Colonic mucosa (tissue), 4 donors: ENCODE data around the gene NCAM2. TPM values are rescaled to one million over a fixed set of nuclear protein-coding genes. Genes with fewer than 3 reads are reported as not detected.

ENCODE experiments used
- DNase-seq: peaks from one replicate; pipeline ENCODE4 v3.0.0-alpha.2; 2020
- H3K27ac ChIP-seq: fragments of 200-600 bp; one replicate; pipeline ENCODE4 v1.8.0; 2021
- H3K27me3 ChIP-seq: fragments of 200-600 bp; one replicate; pipeline ENCODE4 v1.8.0; 2021
- H3K36me3 ChIP-seq: fragments of 200-600 bp; one replicate; pipeline ENCODE4 v1.8.0; 2021
- H3K4me1 ChIP-seq: fragments of 200-600 bp; one replicate; pipeline ENCODE4 v1.8.0; 2021; ENCODE audit warnings: mild to moderate bottlenecking
- H3K4me3 ChIP-seq: fragments of 200-600 bp; one replicate; pipeline ENCODE4 v1.8.0; 2021
- H3K9ac ChIP-seq, 2 donors: one replicate each; pipeline ENCODE4 v1.7.0; 2013; ENCODE audit warnings: control low read depth in 2 of 2, low read depth in 2 of 2, low read length in 2 of 2
- H3K9me3 ChIP-seq: fragments of 200-600 bp; one replicate; pipeline ENCODE4 v1.8.0; 2021
- intact Hi-C: fragments of 100-400 bp; cut with DNase I; formaldehyde crosslinking; loops from one replicate; pipeline ENCODE4 v1.14.1; 2022
- total RNA-seq, 2 donors: library from RNA; stranded (reverse); fragmentation: NEBNext Ultra II Directional in 1 of 2; extraction: Animal tissue kit (Norgen Biotek cat#: 25700) in 1 of 2; gene quantifications; one replicate each; pipeline ENCODE4 v1.2.1, GENCODE V29; 2021
- TF ChIP-seq, protein P1 (sequence below): fragments of 200-600 bp; IDR thresholded peaks from one replicate; pipeline ENCODE4 v1.8.0; 2022; ENCODE audit warnings: antibody characterized with exemption, mild to moderate bottlenecking
- donor health status: healthy.
- donor health status: DM: no; HTN: no; CAD: no.
- donor health status: DM: no; HTN: no; CAD: no.

Gene NCAM2
- total RNA-seq, 2 donors from 2014 or later, result 0.52 to 2.8 TPM

DNA sequence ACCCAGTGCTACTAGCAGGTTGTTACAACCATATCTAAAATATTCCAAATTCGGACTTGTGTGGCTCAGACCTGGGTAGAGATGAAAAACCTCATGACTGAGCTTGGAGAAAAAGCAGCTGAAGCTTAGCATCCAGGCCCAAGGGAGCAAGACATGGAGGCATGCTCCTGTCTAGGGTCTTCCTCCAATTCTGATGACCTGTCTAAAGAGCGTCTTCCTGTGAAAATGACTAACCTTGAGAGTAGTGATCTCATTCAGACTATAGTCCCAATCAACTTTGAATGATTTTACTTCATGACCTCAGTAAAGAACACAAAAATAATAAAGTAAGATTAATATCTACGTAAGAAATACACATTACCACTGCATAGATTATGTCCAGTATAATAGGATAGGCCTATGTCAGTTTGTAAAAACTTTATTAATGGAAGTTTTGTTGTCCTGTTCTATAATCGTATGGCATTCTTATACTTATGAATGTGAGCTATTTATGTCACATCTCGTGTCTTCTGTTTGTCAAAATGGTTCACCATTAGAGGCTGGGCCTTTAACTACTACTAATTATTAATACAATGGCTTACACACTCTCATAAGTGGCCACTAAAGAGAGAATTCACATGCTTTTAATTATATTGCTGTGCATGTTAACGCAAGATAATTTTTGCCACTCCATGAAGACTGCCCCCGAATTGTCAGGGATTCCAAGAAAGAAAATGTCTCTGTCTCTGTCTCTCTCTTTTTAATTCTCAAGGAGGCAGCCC lies 201.3 kb downstream of the NCAM2 start:
- Histone ChIP-seq H3K9ac (no peak overlapping the region), H3K9me3 (no peaks in the 10 kb centered on the region), H3K36me3 (no peaks in the 10 kb centered on the region), H3K4me1 (no peaks in the 10 kb centered on the region), H3K27ac (peak overlapping the region; percentile 37), H3K27me3 (no peaks in the 10 kb centered on the region), H3K4me3 (no peak overlapping the region)
- no peak for DNase-seq
- TF ChIP-seq, protein P1, sequence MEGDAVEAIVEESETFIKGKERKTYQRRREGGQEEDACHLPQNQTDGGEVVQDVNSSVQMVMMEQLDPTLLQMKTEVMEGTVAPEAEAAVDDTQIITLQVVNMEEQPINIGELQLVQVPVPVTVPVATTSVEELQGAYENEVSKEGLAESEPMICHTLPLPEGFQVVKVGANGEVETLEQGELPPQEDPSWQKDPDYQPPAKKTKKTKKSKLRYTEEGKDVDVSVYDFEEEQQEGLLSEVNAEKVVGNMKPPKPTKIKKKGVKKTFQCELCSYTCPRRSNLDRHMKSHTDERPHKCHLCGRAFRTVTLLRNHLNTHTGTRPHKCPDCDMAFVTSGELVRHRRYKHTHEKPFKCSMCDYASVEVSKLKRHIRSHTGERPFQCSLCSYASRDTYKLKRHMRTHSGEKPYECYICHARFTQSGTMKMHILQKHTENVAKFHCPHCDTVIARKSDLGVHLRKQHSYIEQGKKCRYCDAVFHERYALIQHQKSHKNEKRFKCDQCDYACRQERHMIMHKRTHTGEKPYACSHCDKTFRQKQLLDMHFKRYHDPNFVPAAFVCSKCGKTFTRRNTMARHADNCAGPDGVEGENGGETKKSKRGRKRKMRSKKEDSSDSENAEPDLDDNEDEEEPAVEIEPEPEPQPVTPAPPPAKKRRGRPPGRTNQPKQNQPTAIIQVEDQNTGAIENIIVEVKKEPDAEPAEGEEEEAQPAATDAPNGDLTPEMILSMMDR, result no peak
- intact Hi-C loops, result no loop called here

DNA sequence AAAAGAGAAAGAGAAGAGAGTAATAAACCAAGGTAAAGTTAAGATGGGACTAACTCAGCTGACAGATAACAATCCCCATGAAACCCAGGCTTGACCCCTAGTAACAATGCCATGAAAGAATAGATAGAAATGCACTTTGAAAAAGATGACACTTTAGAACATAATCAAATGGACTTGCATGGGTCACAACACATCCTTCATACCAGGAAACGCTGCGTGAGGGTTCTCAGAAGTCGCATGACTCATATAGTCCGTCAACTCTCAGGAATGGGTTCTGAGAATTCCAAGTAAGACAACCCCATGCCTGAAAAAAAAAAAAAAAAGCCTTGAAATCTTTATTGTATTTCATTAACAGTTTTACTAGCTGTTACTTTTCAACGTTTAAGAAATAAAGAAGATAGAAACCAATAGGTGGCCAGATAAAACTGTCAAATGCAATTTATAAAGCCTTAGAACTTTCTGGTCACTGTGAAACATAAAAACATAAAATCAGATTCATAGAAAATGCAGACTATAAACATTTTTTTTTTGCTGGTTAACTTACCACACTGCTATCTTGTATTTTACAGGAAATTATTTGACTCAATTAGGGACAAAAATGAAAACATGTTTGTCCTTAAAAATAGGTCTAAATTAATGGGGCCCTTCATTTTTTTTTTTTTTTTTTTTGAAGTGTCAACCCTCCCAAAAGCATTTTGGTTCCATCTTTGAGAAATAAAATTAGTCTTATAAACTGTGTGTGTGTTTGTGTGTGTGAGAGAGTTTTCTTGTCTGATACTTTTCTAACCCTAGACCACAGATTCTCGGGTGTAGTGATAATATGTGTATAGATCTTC lies 202.1 kb downstream of the NCAM2 start:
- TF ChIP-seq, protein P1, result no peak
- intact Hi-C loops, result no loop called here
- Histone ChIP-seq H3K4me1 (no peaks in the 10 kb centered on the region), H3K4me3 (no peak overlapping the region), H3K27ac (peak overlapping the region; percentile 37), H3K36me3 (no peaks in the 10 kb centered on the region), H3K27me3 (no peaks in the 10 kb centered on the region), H3K9me3 (no peaks in the 10 kb centered on the region), H3K9ac (no peak overlapping the region)
- DNase-seq, result peak; percentile 26

DNA sequence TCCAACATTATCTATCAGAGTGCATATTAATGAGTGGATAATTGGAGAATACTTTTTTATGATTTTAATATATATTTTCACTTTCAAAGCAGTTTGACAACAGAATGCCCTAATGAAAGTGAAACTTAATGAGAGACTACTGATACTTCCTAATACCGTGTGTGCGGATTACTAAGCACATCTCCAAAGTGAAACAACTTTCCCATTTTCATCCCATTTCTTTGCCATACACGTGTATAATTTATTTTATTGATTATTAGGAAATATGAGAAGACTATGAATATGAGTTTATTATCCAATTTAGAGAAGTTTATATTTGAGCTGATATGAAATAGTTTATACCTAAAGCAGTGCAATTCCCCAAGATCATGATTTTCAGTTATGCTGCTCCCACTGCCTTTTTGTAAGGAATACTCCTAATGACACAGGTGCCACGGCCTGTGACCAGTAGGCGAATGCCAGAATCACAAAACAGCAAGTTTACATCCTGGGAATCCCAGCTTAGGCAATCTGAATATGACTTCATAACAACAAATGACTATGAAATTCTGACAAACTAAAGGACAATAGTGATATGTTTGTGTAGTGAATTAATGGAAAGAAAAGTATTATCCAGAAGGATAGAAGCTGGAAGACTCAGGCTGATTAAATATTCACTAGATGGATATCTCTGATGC lies 202.9 kb downstream of the NCAM2 start:
- no peaks in the 10 kb centered on the region for H3K36me3 ChIP-seq
- H3K9me3 ChIP-seq, result no peaks in the 10 kb centered on the region
- no peak overlapping the region for H3K4me3 ChIP-seq
- no peak overlapping the region for H3K27ac ChIP-seq
- TF ChIP-seq, protein P1, result no peak
- DNase-seq, result no peak
- intact Hi-C loops, result no loop called here
- no peak overlapping the region for H3K9ac ChIP-seq
- no peaks in the 10 kb centered on the region for H3K4me1 ChIP-seq
- H3K27me3 ChIP-seq, result no peaks in the 10 kb centered on the region

DNA sequence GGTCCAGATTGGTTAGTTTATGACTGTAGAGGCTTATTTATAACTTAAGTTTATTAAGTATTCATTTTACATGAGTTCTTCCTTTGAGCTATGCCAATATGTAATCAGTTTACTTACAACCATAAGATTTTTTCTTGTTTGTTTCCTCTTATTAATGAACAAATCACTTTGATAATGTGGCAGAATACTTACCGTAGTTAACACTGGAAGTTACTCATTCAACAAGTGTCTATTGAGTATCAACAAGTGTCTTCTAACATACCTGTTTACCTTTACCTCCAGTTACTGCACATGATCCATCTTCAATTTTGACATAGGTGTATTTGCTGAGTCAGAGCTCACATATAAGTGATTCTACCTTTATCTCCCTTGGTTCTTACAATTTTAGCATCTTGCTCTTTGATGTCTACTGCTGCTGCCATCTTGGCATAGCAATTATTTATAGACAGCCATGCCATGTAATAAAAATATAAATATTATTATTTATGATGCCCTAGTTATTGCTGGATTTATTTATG lies 205.7 kb downstream of the NCAM2 start:
- Histone ChIP-seq H3K9ac (no peak overlapping the region), H3K4me1 (no peaks in the 10 kb centered on the region), H3K9me3 (no peaks in the 10 kb centered on the region), H3K4me3 (no peak overlapping the region), H3K36me3 (no peaks in the 10 kb centered on the region), H3K27me3 (no peaks in the 10 kb centered on the region), H3K27ac (no peak overlapping the region)
- TF ChIP-seq, protein P1, result no peak
- DNase-seq, result no peak
- intact Hi-C loops, result no loop called here

DNA sequence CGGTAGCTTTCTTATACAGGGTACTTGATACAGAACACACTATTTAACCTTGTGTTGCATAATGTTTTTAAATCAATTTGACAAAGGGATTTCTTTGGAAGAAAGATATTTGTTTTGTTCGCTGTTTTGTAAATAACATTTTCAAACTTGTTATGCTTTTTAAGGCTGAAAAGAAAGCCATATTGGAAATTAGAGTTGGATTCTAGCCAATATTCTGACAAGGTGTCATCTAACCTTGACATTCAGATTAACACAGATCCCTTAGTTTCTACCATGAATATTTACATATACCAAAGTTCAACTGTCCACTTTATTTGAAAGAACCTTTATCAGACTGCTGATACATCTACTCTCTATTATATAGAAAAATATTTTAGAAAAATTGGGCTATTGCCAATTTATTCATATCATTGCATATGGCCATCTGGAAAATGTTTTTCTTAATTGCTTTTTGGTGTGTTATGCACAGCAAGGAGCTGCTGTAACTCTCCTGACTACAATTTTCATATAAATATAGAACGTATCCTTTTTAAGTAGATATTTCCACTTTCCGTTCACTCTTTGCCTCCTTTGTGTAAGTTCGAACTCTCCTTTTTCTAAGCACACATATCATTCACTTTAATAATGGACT lies 206.3 kb downstream of the NCAM2 start:
- no peaks in the 10 kb centered on the region for H3K4me1 ChIP-seq
- H3K36me3 ChIP-seq, result no peaks in the 10 kb centered on the region
- intact Hi-C loops, result no loop called here
- H3K9ac ChIP-seq, result no peak overlapping the region
- no peaks in the 10 kb centered on the region for H3K9me3 ChIP-seq
- DNase-seq, result no peak
- no peak overlapping the region for H3K4me3 ChIP-seq
- TF ChIP-seq, protein P1, result no peak
- H3K27me3 ChIP-seq, result no peaks in the 10 kb centered on the region
- H3K27ac ChIP-seq, result no peak overlapping the region
